ENCODE measurements around the gene ZBTB40.

The ZBTB40 gene

GRCh38 chr1:22552021-22552420 is 100.4 kb downstream of the ZBTB40 start:
- DNase-seq (ENCODE audit: extremely low read depth, low read depth) = no peak
- H3K4me3 ChIP-seq (replicated peaks; ENCODE audit: low read depth, low read length) = no peak overlapping the region
- TF ChIP-seq, protein P1, sequence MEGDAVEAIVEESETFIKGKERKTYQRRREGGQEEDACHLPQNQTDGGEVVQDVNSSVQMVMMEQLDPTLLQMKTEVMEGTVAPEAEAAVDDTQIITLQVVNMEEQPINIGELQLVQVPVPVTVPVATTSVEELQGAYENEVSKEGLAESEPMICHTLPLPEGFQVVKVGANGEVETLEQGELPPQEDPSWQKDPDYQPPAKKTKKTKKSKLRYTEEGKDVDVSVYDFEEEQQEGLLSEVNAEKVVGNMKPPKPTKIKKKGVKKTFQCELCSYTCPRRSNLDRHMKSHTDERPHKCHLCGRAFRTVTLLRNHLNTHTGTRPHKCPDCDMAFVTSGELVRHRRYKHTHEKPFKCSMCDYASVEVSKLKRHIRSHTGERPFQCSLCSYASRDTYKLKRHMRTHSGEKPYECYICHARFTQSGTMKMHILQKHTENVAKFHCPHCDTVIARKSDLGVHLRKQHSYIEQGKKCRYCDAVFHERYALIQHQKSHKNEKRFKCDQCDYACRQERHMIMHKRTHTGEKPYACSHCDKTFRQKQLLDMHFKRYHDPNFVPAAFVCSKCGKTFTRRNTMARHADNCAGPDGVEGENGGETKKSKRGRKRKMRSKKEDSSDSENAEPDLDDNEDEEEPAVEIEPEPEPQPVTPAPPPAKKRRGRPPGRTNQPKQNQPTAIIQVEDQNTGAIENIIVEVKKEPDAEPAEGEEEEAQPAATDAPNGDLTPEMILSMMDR (IDR thresholded peaks at IDR 0.05; ENCODE audit: low read depth, low read length, missing control alignments) = no peak

DNA sequence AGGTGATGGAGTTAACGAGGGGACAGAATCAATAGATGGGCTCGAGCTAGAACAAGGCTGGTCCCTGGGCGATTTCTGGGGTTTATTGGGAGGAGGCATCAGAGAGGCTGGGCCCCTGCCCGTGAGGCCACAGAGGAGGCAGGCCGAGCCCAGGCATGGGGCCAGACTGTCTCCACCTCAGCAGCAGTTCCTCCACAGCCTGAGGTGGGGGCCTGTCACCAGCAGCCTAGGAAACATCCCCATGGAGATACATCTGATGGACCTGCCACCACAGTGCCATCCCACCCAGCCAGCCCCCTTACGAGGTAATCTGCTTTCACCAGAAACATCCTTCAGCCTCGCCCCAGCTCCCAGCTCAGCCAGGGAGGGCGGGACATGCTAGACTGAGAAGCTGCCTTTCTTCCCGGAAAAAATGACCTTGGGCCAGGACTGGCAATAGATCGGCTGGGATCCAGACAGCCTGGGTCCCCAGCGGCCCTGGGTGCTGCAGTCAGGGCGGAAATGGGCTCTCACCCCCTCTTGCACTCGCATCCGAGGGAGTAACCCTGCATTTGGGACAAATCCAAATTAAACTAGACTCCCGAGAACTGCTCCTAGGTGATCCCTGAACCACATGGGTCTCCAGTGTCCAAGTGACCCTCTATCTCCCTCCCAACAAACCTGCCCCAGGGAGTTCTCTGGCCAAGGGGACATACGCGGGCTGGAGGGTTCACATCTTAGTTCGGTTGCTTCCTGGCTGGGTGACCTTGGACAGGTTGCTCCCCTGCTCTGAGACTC is 101.6 kb downstream of the ZBTB40 start:
- TF ChIP-seq, protein P1 (IDR thresholded peaks at IDR 0.05; ENCODE audit: low read depth, low read length, missing control alignments) = no peak
- no peak overlapping the region for H3K4me3 ChIP-seq (replicated peaks; ENCODE audit: low read depth, low read length)
- no peak for DNase-seq (ENCODE audit: extremely low read depth, low read depth)

DNA sequence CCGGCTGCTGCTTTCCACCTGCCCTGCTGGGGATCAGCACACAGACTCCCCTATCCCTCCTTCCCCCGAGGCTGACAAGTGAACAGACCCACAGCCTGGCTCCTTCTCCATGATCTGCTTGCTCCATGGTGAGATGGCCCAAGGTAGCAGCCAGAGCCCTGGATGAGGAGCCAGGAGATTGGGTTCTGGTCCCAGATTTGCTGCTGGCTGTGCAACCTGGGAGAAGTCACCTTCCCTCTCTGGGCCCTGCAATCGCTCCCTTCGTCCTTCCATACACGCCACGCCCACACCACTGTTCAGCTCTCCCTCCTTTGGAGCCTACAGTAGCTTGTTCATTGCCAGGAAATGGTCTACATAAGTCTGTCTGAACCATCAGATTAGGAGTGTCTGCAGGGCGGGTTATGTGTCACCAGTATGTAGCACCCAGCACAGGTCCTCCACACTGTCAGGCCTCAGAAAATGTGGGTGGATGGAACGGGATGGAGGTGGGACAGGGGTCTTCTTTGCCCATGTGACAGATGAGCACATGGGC is 102.4 kb downstream of the ZBTB40 start:
- DNase-seq (ENCODE audit: extremely low read depth, low read depth) = no peak
- no peak overlapping the region for H3K4me3 ChIP-seq (replicated peaks; ENCODE audit: low read depth, low read length)
- TF ChIP-seq, protein P1 (IDR thresholded peaks at IDR 0.05; ENCODE audit: low read depth, low read length, missing control alignments) = no peak

GRCh38 chr1:22555371-22555656 is 103.7 kb downstream of the ZBTB40 start:
- no peak overlapping the region for H3K4me3 ChIP-seq (replicated peaks; ENCODE audit: low read depth, low read length)
- TF ChIP-seq, protein P1 (IDR thresholded peaks at IDR 0.05; ENCODE audit: low read depth, low read length, missing control alignments) = no peak
- no peak for DNase-seq (ENCODE audit: extremely low read depth, low read depth)

- TF ChIP-seq, protein P1 (IDR thresholded peaks at IDR 0.05; ENCODE audit: low read depth, low read length, missing control alignments) = no peak
- no peak for DNase-seq (ENCODE audit: extremely low read depth, low read depth)
- no peak overlapping the region for H3K4me3 ChIP-seq (replicated peaks; ENCODE audit: low read depth, low read length)
These were observed 104.9 kb downstream of the ZBTB40 start for GRCh38 chr1:22556391-22557104.

GRCh38 chr1:22557341-22557950 is 105.8 kb downstream of the ZBTB40 start:
- DNase-seq (ENCODE audit: extremely low read depth, low read depth) = peak; percentile 19
- H3K4me3 ChIP-seq (replicated peaks; ENCODE audit: low read depth, low read length) = no peak overlapping the region
- TF ChIP-seq, protein P1 (IDR thresholded peaks at IDR 0.05; ENCODE audit: low read depth, low read length, missing control alignments) = no peak
